K562 (cell line): ENCODE measurements around the gene BPTF.

Experiments used
- CHD1 ChIP-seq: fragments of 200-600 bp; sonication (generic); IDR thresholded peaks from one replicate; pipeline ENCODE4 v1.6.1; 2012; ENCODE audit warnings: mild to moderate bottlenecking, moderate library complexity, low read length, inconsistent platforms
- CHD4 ChIP-seq: fragments of 200-600 bp; sonication (generic); IDR thresholded peaks from 3 replicates; pipeline ENCODE4 v1.6.1; 2012; ENCODE audit warnings: low read depth, mild to moderate bottlenecking, mixed read lengths, low read length, inconsistent platforms; ENCODE audit not compliant: insufficient read depth, insufficient replicate concordance, poor library complexity, severe bottlenecking
- CTCF ChIP-seq, 3 experiments: IDR thresholded peaks in 2 of 3; conservative IDR thresholded peaks in 1 of 3; 2 replicates each; pipeline ENCODE4 v1.5.1; 2011 to 2012; ENCODE audit warnings: low read length in 3 of 3, mild to moderate bottlenecking in 3 of 3, control low read depth in 2 of 3, improper control_type of control experiment in 1 of 3, inconsistent platforms in 1 of 3, low read depth in 1 of 3, mixed read lengths in 1 of 3, moderate library complexity in 1 of 3; ENCODE audit not compliant: insufficient read depth in 2 of 3
- POLR2AphosphoS5 ChIP-seq: IDR thresholded peaks from 2 replicates; pipeline ENCODE4 v1.6.1; 2011; ENCODE audit warnings: mild to moderate bottlenecking, low read depth, low read length, moderate library complexity; ENCODE audit not compliant: control insufficient read depth, insufficient read depth
- RBM22 ChIP-seq: fragments of 200-400 bp; formaldehyde crosslinking; IDR thresholded peaks from 2 replicates; pipeline ENCODE4 v1.6.1; 2018; ENCODE audit warnings: low read length, low read depth; ENCODE audit not compliant: poor library complexity, severe bottlenecking
- SP2 ChIP-seq: IDR thresholded peaks from 2 replicates; pipeline ENCODE4 v1.6.1; 2011; ENCODE audit warnings: mild to moderate bottlenecking, low read depth, low read length, moderate library complexity; ENCODE audit not compliant: poor library complexity, severe bottlenecking; ENCODE audit errors: extremely low read depth
- SREBF2 ChIP-seq: sonication (generic); formaldehyde crosslinking; IDR thresholded peaks from 2 replicates; pipeline ENCODE4 v1.4.0; 2020; ENCODE audit warnings: mild to moderate bottlenecking, missing genetic modification reagents
- TCF7L2 ChIP-seq: fragments of 150-350 bp; IDR thresholded peaks from 2 replicates; pipeline ENCODE4 v1.6.1; 2016; ENCODE audit warnings: low read depth, mild to moderate bottlenecking, low read length, moderate library complexity
- ZNF696 ChIP-seq: fragments of 250-450 bp; sonication (Bioruptor Pico); conservative IDR thresholded peaks from 2 replicates; pipeline ENCODE4 v1.4.0; 2020; ENCODE audit warnings: mild to moderate bottlenecking, moderate library complexity

GRCh38 chr17:67944035-67944434, 118.7 kb downstream of the BPTF start:
- TF ChIP-seq CTCF (IDR thresholded peaks at IDR 0.05 in 2 of 3, conservative IDR thresholded peaks at IDR 0.05 in 1 of 3; ENCODE audit: insufficient read depth in 2 of 3, low read depth in 1 of 3, low read length in 3 of 3) (no peak), POLR2AphosphoS5 (no peak), SREBF2 (CRISPR knock-in tag) (no peak), ZNF696 (CRISPR knock-in tag) (no peak), CHD1 (no peak), RBM22 (no peak), TCF7L2 (no peak), CHD4 (no peak), SP2 (no peak)
